ENCODE results near the gene TRPV3. TPM values are rescaled to one million over a fixed set of nuclear protein-coding genes. Genes with fewer than 3 reads are reported as not detected.
"Not testable (repeated sequence)": the region's sequence is repeated elsewhere in the genome, so short reads cannot be mapped to it uniquely, and the experiment has no call there.

TRPV3 gene
- total and polyA plus RNA-seq, 4 donors, result 0.49 to 2.0 (median 0.75) TPM; not detected in 1

DNA sequence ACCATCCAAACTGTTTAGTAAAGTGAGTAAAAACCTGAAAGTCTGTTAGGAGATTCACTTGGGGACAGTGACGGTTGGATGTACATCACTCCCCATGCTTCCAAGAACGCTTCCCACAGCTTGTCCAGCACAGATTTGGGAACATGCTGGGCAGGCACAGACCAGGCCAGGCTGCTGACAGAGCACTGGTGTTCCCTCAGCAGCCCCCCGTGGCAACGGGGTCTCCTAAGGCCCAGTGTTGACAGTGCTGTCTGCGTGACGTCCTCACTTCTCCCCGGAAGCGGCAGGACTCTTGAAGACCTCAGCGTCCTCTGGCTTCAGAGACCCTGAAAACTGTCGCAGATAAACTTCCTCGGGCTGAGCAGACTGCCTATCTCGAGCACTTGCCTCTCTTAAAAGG, 8.9 kb upstream of the TRPV3 start:
- no peaks in the 10 kb centered on the region for H3K9me3 ChIP-seq (ENCODE audit: control insufficient read depth, low read length)
- H3K27ac ChIP-seq (ENCODE audit: low read depth in 1 of 2, low read length in 2 of 2), result no peak overlapping the region
- intact Hi-C loops (cut with DNase I), result no loop called here
- peaks cover 2 to 3% of the 10 kb centered on the region in 2 donors for H3K36me3 ChIP-seq (ENCODE audit: control insufficient read depth in 1 of 2, insufficient read depth in 2 of 2, low read length in 1 of 2)
- no peaks in the 10 kb centered on the region for H3K27me3 ChIP-seq (ENCODE audit: control insufficient read depth in 1 of 2, insufficient read depth in 2 of 2, low read length in 1 of 2)
- ATAC-seq (ENCODE audit: low FRiP score) (no peak), DNase-seq (no peak)
- 94 to 96% methylated on average over 12 of the region's 12 CpGs for WGBS, 2 donors
- H3K4me3 ChIP-seq (ENCODE audit: low read length in 2 of 2), result no peak overlapping the region
- H3K4me1 ChIP-seq (ENCODE audit: control insufficient read depth in 1 of 2, insufficient read depth in 2 of 2, low read length in 2 of 2), result no peaks in the 10 kb centered on the region

DNA sequence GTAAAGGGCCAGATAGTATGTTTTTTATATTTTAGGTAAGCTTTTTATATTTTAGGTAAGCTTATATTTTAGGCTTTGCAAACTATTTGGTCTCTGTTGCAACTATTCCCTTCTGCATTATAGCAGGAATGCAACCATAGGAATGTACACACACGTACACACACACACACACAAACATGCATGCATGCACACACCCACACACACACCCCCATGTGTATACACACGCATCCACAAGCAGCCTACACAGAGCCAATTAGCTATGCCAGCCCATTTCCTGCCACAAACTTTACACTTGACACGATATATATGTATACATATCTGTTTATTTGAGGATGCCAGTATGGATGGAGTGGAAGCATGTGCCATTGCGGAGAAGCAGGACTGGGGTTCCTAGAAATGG, 7.5 kb upstream of the TRPV3 start:
- WGBS, 2 donors, result 92% methylated on average over 4 of the region's 4 CpGs
- ATAC-seq (ENCODE audit: low FRiP score) (no peak), DNase-seq (no peak)
- Histone ChIP-seq H3K9me3 (ENCODE audit: control insufficient read depth, low read length) (no peaks in the 10 kb centered on the region), H3K4me1 (ENCODE audit: control insufficient read depth in 1 of 2, insufficient read depth in 2 of 2, low read length in 2 of 2) (no peaks in the 10 kb centered on the region), H3K27ac (ENCODE audit: low read depth in 1 of 2, low read length in 2 of 2) (no peak overlapping the region), H3K36me3 (ENCODE audit: control insufficient read depth in 1 of 2, insufficient read depth in 2 of 2, low read length in 1 of 2) (peaks cover 2 to 3% of the 10 kb centered on the region in 2 donors), H3K27me3 (ENCODE audit: control insufficient read depth in 1 of 2, insufficient read depth in 2 of 2, low read length in 1 of 2) (no peaks in the 10 kb centered on the region), H3K4me3 (ENCODE audit: low read length in 2 of 2) (no peak overlapping the region)
- intact Hi-C loops (cut with DNase I), result no loop called here

DNA sequence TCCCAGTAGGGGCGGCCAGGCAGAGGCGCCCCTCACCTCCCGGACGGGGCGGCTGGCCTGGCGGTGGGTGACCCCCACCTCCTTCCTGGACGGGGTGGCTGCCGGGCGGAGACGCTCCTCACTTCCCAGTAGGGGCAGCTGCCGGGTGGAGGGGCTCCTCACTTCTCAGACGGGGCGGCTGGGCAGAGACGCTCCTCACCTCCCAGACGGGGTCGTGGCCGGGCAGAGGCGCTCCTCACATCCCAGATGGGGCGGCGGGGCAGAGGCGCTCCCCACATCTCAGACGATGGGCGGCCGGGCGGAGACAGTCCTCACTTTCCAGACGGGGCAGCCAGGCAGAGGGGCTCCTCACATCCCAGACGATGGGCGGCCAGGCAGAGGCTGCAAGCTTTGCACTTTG, 6.6 kb upstream of the TRPV3 start:
- H3K27ac ChIP-seq (ENCODE audit: low read depth in 1 of 2, low read length in 2 of 2); H3K36me3 ChIP-seq (ENCODE audit: control insufficient read depth in 1 of 2, insufficient read depth in 2 of 2, low read length in 1 of 2); H3K4me1 ChIP-seq (ENCODE audit: control insufficient read depth in 1 of 2, insufficient read depth in 2 of 2, low read length in 2 of 2); ATAC-seq (ENCODE audit: low FRiP score); H3K4me3 ChIP-seq (ENCODE audit: low read length in 2 of 2); H3K9me3 ChIP-seq (ENCODE audit: control insufficient read depth, low read length); H3K27me3 ChIP-seq (ENCODE audit: control insufficient read depth in 1 of 2, insufficient read depth in 2 of 2, low read length in 1 of 2); intact Hi-C loops (cut with DNase I); DNase-seq: not testable (repeated sequence)
- 96 to 97% methylated on average over 19 to 28 of the region's 28 CpGs for WGBS, 2 donors

DNA sequence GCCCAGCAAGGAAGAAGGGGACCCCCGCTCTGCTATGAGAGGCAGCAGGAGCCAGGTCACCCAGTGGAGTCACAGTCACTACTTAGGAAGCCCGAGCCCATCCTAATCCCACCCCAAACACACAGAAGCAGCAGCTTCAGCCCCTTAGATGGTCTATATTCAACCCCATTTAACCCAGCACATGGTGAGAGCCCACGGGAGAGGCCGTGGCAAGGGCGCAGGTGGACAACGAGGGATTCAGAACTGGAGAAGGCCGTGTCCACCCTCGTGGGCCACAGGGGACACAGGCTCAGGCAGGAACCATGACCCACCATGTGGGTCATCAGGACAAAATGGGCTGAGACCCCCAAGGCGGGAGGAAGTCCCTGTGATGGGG, 1.6 kb upstream of the TRPV3 start:
- H3K36me3 ChIP-seq (ENCODE audit: control insufficient read depth in 1 of 2, insufficient read depth in 2 of 2, low read length in 1 of 2), result no peaks in the 10 kb centered on the region
- no peaks in the 10 kb centered on the region for H3K9me3 ChIP-seq (ENCODE audit: control insufficient read depth, low read length)
- no peaks in the 10 kb centered on the region for H3K4me1 ChIP-seq (ENCODE audit: control insufficient read depth in 1 of 2, insufficient read depth in 2 of 2, low read length in 2 of 2)
- intact Hi-C loops (cut with DNase I), result no loop called here
- ATAC-seq (ENCODE audit: low FRiP score) (no peak), DNase-seq (peak in 1 of 2 donors; percentile 29)
- H3K4me3 ChIP-seq (ENCODE audit: low read length in 2 of 2), result no peak overlapping the region
- no peak overlapping the region for H3K27ac ChIP-seq (ENCODE audit: low read depth in 1 of 2, low read length in 2 of 2)
- H3K27me3 ChIP-seq (ENCODE audit: control insufficient read depth in 1 of 2, insufficient read depth in 2 of 2, low read length in 1 of 2), result no peaks in the 10 kb centered on the region
- WGBS, 2 donors, result 89 to 95% methylated on average over 9 of the region's 9 CpGs

DNA sequence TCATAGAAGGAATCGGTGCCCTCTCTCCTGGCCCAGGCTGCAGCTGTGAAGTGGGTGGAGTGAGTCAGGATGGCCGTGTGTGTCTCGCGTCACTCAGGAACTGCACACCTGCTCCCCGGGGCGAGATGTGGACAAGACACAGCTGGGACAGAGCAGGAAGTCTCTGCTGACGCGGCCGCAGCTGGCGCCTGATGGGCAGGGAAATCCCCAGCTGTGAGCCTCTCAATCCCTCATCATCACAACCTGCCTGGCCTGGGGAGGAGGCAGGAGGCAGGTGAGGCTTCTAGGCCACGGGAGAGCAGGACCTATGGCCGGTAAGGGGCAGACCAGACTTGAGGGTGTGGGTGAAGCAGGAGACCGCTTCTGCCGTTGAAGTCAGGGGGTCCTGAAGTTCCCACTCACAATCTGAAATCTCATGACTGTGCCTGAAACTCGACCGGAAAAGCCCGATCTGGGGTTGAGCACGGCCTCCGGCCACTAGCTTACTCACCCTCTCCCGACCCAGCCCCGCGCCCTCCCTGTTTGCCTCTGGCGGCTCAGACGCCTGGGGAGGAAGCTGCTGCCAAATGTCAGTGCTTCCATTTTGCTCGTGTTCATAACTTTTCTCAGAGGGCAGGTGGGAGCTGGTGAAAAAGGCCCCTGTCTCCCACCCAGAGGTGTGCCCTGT, 1.1 kb upstream of the TRPV3 start:
- ATAC-seq (ENCODE audit: low FRiP score), result peak; percentile 27
- Histone ChIP-seq H3K27me3 (ENCODE audit: control insufficient read depth in 1 of 2, insufficient read depth in 2 of 2, low read length in 1 of 2) (no peaks in the 10 kb centered on the region), H3K4me3 (ENCODE audit: low read length in 2 of 2) (no peak overlapping the region), H3K9me3 (ENCODE audit: control insufficient read depth, low read length) (no peaks in the 10 kb centered on the region), H3K36me3 (ENCODE audit: control insufficient read depth in 1 of 2, insufficient read depth in 2 of 2, low read length in 1 of 2) (no peaks in the 10 kb centered on the region), H3K4me1 (ENCODE audit: control insufficient read depth in 1 of 2, insufficient read depth in 2 of 2, low read length in 2 of 2) (no peaks in the 10 kb centered on the region), H3K27ac (ENCODE audit: low read depth in 1 of 2, low read length in 2 of 2) (no peak overlapping the region)
- WGBS, 2 donors, result 67 to 71% methylated on average over 25 of the region's 25 CpGs
- peak in 1 of 2 donors; percentile 42 for DNase-seq
- intact Hi-C loops (cut with DNase I), result no loop called here

DNA sequence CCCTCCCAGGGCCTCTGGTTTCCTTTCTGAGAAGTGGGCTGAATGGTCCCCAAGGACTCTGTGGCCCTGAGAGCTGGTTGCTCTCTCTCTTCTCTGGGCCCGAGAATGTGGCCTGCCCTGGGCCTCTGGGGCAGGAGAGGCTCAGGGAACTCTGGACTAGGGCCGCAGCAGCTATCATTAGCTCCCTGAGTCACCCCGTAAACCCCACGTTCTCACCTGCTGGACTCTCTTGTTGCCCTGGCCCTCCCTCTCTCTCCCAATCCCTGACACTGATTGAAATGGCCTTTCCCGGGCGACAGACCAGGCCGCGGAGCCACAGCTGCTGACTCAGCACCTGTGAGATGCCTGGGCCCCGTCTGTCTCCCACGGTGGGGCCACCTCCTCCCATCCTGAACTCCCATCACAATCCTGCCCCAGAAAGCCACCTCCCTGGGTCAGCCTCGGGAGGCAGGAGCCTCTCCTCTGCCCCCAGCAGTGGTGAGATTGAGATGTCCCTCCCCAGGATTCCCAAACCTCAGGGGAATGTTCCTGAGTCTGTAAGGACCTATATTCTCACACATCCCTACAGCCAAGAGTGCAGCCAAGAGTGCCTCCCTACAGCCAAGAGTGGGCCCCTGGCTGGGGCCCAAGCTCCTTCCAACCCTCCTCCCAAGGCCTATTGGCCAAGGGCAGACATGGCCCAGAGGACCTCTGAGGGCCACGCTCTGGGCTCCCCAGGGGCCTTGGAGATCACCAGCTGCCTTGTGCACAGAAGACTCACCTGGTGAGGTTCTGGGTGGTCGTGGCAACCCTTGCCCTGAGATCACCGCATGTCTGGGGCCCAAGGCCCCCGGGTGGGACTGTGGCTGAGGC, 470 bp downstream of the TRPV3 start:
- DNase-seq, result peak in 1 of 2 donors; percentile 32
- Histone ChIP-seq H3K27me3 (ENCODE audit: control insufficient read depth in 1 of 2, insufficient read depth in 2 of 2, low read length in 1 of 2) (no peaks in the 10 kb centered on the region), H3K4me3 (ENCODE audit: low read length in 2 of 2) (no peak overlapping the region), H3K36me3 (ENCODE audit: control insufficient read depth in 1 of 2, insufficient read depth in 2 of 2, low read length in 1 of 2) (no peaks in the 10 kb centered on the region), H3K9me3 (ENCODE audit: control insufficient read depth, low read length) (no peaks in the 10 kb centered on the region), H3K27ac (ENCODE audit: low read depth in 1 of 2, low read length in 2 of 2) (no peak overlapping the region), H3K4me1 (ENCODE audit: control insufficient read depth in 1 of 2, insufficient read depth in 2 of 2, low read length in 2 of 2) (no peaks in the 10 kb centered on the region)
- intact Hi-C loops (cut with DNase I), result no loop called here
- WGBS, 2 donors, result 61 to 68% methylated on average over 15 of the region's 15 CpGs
- ATAC-seq (ENCODE audit: low FRiP score), result no peak

DNA sequence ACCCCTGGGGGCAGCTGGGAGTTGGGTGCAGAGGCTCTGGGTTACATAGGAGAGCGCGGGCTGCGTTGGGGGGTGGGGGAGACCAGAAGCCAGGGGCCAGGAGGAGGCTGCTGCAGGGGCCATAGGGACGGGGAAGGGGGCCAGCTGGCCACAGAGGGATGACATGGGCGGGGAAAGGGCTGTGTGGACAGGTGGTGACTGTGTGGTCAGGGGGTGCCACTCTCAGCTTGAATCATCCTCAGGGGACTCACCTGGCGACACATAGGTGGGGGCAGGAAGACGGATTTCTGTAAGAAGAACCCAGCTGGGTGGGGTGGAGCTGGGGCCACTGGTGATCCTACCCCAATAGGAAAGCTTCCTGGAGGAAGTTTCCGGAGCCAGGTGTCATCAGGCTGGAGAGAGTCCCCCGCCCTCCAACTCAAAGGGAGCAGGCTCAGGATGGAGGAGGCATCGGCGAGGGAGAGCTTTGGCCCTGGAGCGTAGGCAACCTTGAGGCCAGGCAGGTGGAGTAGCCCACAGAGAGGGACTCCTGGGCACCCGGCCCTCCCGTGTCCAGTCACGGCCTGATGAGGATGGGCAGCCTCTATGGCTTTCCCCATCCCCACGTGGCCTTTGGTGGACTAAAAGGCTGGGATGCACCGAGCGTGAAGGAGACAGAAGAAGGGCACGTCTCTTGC, 1.2 kb downstream of the TRPV3 start:
- intact Hi-C loops (cut with DNase I), result no loop called here
- Histone ChIP-seq H3K27me3 (ENCODE audit: control insufficient read depth in 1 of 2, insufficient read depth in 2 of 2, low read length in 1 of 2) (no peaks in the 10 kb centered on the region), H3K27ac (ENCODE audit: low read depth in 1 of 2, low read length in 2 of 2) (no peak overlapping the region), H3K36me3 (ENCODE audit: control insufficient read depth in 1 of 2, insufficient read depth in 2 of 2, low read length in 1 of 2) (no peaks in the 10 kb centered on the region), H3K4me1 (ENCODE audit: control insufficient read depth in 1 of 2, insufficient read depth in 2 of 2, low read length in 2 of 2) (no peaks in the 10 kb centered on the region), H3K9me3 (ENCODE audit: control insufficient read depth, low read length) (no peaks in the 10 kb centered on the region), H3K4me3 (ENCODE audit: low read length in 2 of 2) (no peak overlapping the region)
- no peak for DNase-seq
- no peak for ATAC-seq (ENCODE audit: low FRiP score)
- WGBS, 2 donors, result 94 to 97% methylated on average over 19 of the region's 19 CpGs

DNA sequence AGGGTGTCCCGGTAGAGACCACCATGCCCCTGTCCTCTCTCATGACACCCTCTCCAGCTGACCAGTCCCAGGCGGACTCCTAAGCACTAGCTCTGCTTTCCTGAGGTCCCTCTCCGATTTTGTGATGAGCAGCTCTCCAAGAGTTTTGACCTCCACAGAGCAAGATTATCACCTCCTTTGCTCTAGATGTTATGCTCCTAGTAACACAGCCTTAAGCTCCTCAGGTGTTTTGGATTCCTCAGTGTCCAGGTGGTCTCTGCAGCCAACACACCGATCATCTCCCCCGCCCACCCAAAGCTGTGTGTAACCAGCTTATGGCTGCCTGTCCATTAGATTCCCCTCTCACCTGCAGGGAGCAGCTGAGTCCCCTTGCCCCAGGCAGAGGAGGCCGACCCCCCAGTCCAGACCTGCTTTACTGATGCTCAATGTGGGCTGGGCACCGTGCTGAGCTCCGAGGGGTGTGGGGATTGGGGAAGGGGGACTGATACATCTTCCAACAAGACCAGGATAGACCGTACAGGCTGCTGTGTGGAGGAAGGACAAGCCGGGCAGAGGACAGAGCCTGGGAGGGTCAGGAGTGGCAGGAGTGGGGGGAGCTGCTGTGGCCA, 2.3 kb downstream of the TRPV3 start:
- H3K36me3 ChIP-seq (ENCODE audit: control insufficient read depth in 1 of 2, insufficient read depth in 2 of 2, low read length in 1 of 2), result no peaks in the 10 kb centered on the region
- H3K4me3 ChIP-seq (ENCODE audit: low read length in 2 of 2), result no peak overlapping the region
- ATAC-seq (ENCODE audit: low FRiP score) (no peak), DNase-seq (peak in 1 of 2 donors; percentile 24)
- H3K4me1 ChIP-seq (ENCODE audit: control insufficient read depth in 1 of 2, insufficient read depth in 2 of 2, low read length in 2 of 2), result no peaks in the 10 kb centered on the region
- H3K27me3 ChIP-seq (ENCODE audit: control insufficient read depth in 1 of 2, insufficient read depth in 2 of 2, low read length in 1 of 2), result no peaks in the 10 kb centered on the region
- no peak overlapping the region for H3K27ac ChIP-seq (ENCODE audit: low read depth in 1 of 2, low read length in 2 of 2)
- intact Hi-C loops (cut with DNase I), result no loop called here
- no peaks in the 10 kb centered on the region for H3K9me3 ChIP-seq (ENCODE audit: control insufficient read depth, low read length)
- 82 to 84% methylated on average over 10 of the region's 10 CpGs for WGBS, 2 donors
